Endothelial cell of umbilical vein (primary cell): ENCODE measurements around the gene VTI1A. TPM values are rescaled to one million over a fixed set of nuclear protein-coding genes. Genes with fewer than 3 reads are reported as not detected.

Experiments used
- BruUV-seq: library from RNA; stranded (reverse); fragments of 400-500 nt; replicated peaks from 2 replicates; lab custom pipeline; 2021; lab: Mats Ljungman, UMichigan
- CTCF ChIA-PET: fragments of 300-600, 350-600 bp; sonication (Branson Sonifier 250); formaldehyde crosslinking; loops from one replicate; lab custom pipeline; 2021; ENCODE audit warnings: antibody characterized with exemption, inconsistent platforms; lab: Charles Lee
- POLR2A ChIA-PET: fragments of 300-600, 350-600 bp; sonication (Branson Sonifier 250); formaldehyde crosslinking; loops from one replicate; lab custom pipeline; 2021; ENCODE audit warnings: antibody characterized with exemption, inconsistent platforms; lab: Charles Lee
- DNase-seq: peaks from one replicate; pipeline ENCODE4 v3.0.0-alpha.2; 2011; ENCODE audit warnings: low read depth, low spot score
- FAIRE-seq: peaks from 2 replicates; lab custom pipeline; 2011; peaks lifted over from hg19 to GRCh38; lab: Jason Lieb, UNC
- H2AFZ ChIP-seq: 2 replicates; pipeline ENCODE4 v1.6.0; 2012; ENCODE audit warnings: low read depth, low read length, control low read depth, inconsistent platforms
- H3K27ac ChIP-seq: 2 replicates; pipeline ENCODE4 v1.5.1; 2011; ENCODE audit warnings: low read depth, mild to moderate bottlenecking, control low read depth, low read length, moderate library complexity; ENCODE audit not compliant: insufficient read depth
- H3K27me3 ChIP-seq, 2 experiments: 2 replicates each; pipeline versions ENCODE4 v1.6.0 to v1.6.1; 2011; ENCODE audit warnings: low read length in 2 of 2, mixed read lengths in 1 of 2; ENCODE audit not compliant: control insufficient read depth in 2 of 2, insufficient read depth in 2 of 2
- H3K36me3 ChIP-seq, 2 experiments: 2 replicates in 1 of 2; 3 replicates in 1 of 2; pipeline ENCODE4 v1.5.1; 2011; ENCODE audit warnings: low read length in 2 of 2, mild to moderate bottlenecking in 1 of 2, moderate library complexity in 1 of 2; ENCODE audit not compliant: control insufficient read depth in 2 of 2, insufficient read depth in 2 of 2; ENCODE audit errors: extremely low read depth in 1 of 2
- H3K4me1 ChIP-seq: 3 replicates; pipeline ENCODE4 v1.5.1; 2011; ENCODE audit warnings: mild to moderate bottlenecking, low read length; ENCODE audit not compliant: control insufficient read depth, insufficient read depth; ENCODE audit errors: extremely low read depth
- H3K4me2 ChIP-seq: 2 replicates; pipeline ENCODE4 v1.6.1; 2011; ENCODE audit warnings: low read length, control low read depth, mixed read lengths; ENCODE audit not compliant: insufficient read depth
- H3K4me3 ChIP-seq, 3 experiments: fragments of 200-600 bp in 1 of 3; sonication (generic), shearing (Covaris generic) in 1 of 3; replicated peaks in 1 of 3; 2 replicates each; pipeline ENCODE4 v1.5.1; 2011 to 2016; ENCODE audit warnings: control low read depth in 3 of 3, low read length in 3 of 3, mild to moderate bottlenecking in 2 of 3, inconsistent platforms in 1 of 3, low read depth in 1 of 3, moderate library complexity in 1 of 3; ENCODE audit not compliant: insufficient read depth in 1 of 3
- H3K79me2 ChIP-seq: 2 replicates; pipeline ENCODE4 v1.6.0; 2012; ENCODE audit warnings: low read length, inconsistent platforms; ENCODE audit not compliant: control insufficient read depth, insufficient read depth
- H3K9ac ChIP-seq: replicated peaks from 2 replicates; pipeline ENCODE3; 2011; ENCODE audit warnings: low read length, control low read depth; ENCODE audit not compliant: insufficient read depth; ENCODE audit errors: extremely low read depth
- H3K9me1 ChIP-seq: replicated peaks from 3 replicates; pipeline ENCODE4 v1.6.0; 2011; ENCODE audit warnings: mild to moderate bottlenecking, low read length; ENCODE audit not compliant: control insufficient read depth, insufficient read depth; ENCODE audit errors: extremely low read depth
- H3K9me3 ChIP-seq: replicated peaks from 2 replicates; pipeline ENCODE4 v1.5.1; 2012; ENCODE audit warnings: low read length, inconsistent platforms; ENCODE audit not compliant: control insufficient read depth, insufficient read depth
- H4K20me1 ChIP-seq: replicated peaks from 2 replicates; pipeline ENCODE3; 2011; ENCODE audit warnings: mild to moderate bottlenecking, low read length; ENCODE audit not compliant: control insufficient read depth, insufficient read depth; ENCODE audit errors: extremely low read depth
- CTCF ChIP-seq, 2 donors: IDR thresholded peaks; 1 replicate in 1 of 2; 2 replicates in 1 of 2; pipeline ENCODE4 v1.5.1; 2011; ENCODE audit warnings: low read length in 2 of 2, mild to moderate bottlenecking in 2 of 2, moderate library complexity in 2 of 2, control low read depth in 1 of 2, inconsistent platforms in 1 of 2, low read depth in 1 of 2; ENCODE audit not compliant: insufficient read depth in 1 of 2; ENCODE audit errors: extremely low read depth in 1 of 2
- FOS ChIP-seq: IDR thresholded peaks from 2 replicates; pipeline ENCODE4 v1.6.1; 2011; ENCODE audit warnings: mild to moderate bottlenecking, low read length, moderate library complexity, borderline replicate concordance; ENCODE audit not compliant: insufficient read depth
- GATA2 ChIP-seq: IDR thresholded peaks from 2 replicates; pipeline ENCODE4 v1.7.0; 2011; ENCODE audit warnings: low read depth, mild to moderate bottlenecking, moderate library complexity, mixed read lengths, low read length; ENCODE audit not compliant: insufficient read length, insufficient read depth
- JUN ChIP-seq: IDR thresholded peaks from 2 replicates; pipeline ENCODE4 v1.6.1; 2011; ENCODE audit warnings: borderline replicate concordance, low read depth; ENCODE audit not compliant: insufficient read length, insufficient read depth
- MYC ChIP-seq: IDR thresholded peaks from one replicate; pipeline ENCODE4 v1.6.1; 2011; ENCODE audit warnings: mild to moderate bottlenecking, low read depth, low read length
- dilution Hi-C: fragments of 300-500 bp; cut with MboI; formaldehyde crosslinking; loops from one replicate; pipeline ENCODE4 v1.15.0; 2019; ENCODE audit warnings: low sequenced_read_pairs; ENCODE audit not compliant: extremely low pct_ligation_motif_present
- intact Hi-C: fragments of 100-400 bp; cut with micrococcal nuclease; formaldehyde crosslinking; loops from one replicate; pipeline ENCODE4 v1.10.0; 2022
- polyA plus RNA-seq, 4 experiments: library from polyadenylated mRNA; depleted of rRNA in 3 of 4; stranded (reverse) in 3 of 4; unstranded in 1 of 4; fragments of >200 nt; gene quantifications; 2 replicates each; pipeline versions ENCODE4 v1.2.1 to v1.2.3, GENCODE V29; 2011 to 2012; ENCODE audit warnings: missing spikeins in 1 of 4
- total RNA-seq: library from RNA; stranded (reverse); gene quantifications from 2 replicates; pipeline ENCODE4 v1.2.3, GENCODE V29; 2021
- TF ChIP-seq, protein P1 (sequence below): IDR thresholded peaks from 2 replicates; pipeline ENCODE4 v1.6.1; 2011; ENCODE audit not compliant: insufficient read depth, insufficient read length

VTI1A gene
- total and polyA plus RNA-seq, 2 donors (not counting 3 experiments of a cell fraction or from before 2014, with no cell fraction given), result 10.8 to 35.6 TPM

DNA sequence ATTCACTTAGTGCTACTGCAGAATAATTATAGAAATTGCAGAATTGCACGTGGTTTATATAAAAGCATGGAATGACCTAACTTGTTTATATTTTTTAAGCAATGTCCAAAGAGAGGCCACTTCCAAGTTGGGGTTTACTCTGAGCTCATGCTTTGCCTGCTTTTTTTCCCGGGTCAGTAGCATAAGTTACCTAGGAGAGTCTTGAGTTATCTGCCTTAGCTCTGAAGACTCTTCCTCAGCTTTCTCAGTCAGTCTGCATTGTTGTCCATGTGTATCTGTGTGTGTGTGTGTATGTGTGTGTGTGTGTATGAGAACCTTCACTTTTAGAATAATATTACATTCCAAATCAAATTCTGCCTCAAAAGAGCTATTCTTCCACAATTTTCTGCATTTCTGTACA is 263.5 kb downstream of the VTI1A start:
- Histone ChIP-seq H3K9ac (no peak overlapping the region), H3K27me3 (no peaks in the 10 kb centered on the region), H3K4me2 (no peak overlapping the region), H3K36me3 (no peaks in the 10 kb centered on the region), H3K4me3 (no peak overlapping the region), H3K4me1 (no peaks in the 10 kb centered on the region), H3K9me3 (no peaks in the 10 kb centered on the region), H3K79me2 (no peaks in the 10 kb centered on the region), H4K20me1 (no peaks in the 10 kb centered on the region), H3K9me1 (no peaks in the 10 kb centered on the region), H2AFZ (no peak overlapping the region), H3K27ac (no peak overlapping the region)
- DNase-seq (no peak), FAIRE-seq (no peak)
- intact Hi-C loops, result no loop called here
- TF ChIP-seq FOS (no peak), CTCF (IDR thresholded peaks at IDR 0.05; ENCODE audit: extremely low read depth in 1 of 2, insufficient read depth in 1 of 2, low read depth in 1 of 2, low read length in 2 of 2) (no peak), JUN (no peak), GATA2 (no peak), MYC (no peak)
- TF ChIP-seq, protein P1, sequence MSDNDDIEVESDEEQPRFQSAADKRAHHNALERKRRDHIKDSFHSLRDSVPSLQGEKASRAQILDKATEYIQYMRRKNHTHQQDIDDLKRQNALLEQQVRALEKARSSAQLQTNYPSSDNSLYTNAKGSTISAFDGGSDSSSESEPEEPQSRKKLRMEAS, result no peak
- CTCF ChIA-PET, result interaction anchor here (0.8 to 3.3 kb wide), 3 partner anchors 11 to 24 kb away, joined by 3 to 12 read pairs (median 6); no protein-coding TSS in a partner anchor
- no TSS peak for BruUV-seq
- POLR2A ChIA-PET, result no interaction called here
- dilution Hi-C loops, result no loop called here
